Panc1 (cell line): Measurements from ENCODE around the gene E2F1.

Experiments used
- CTCF ChIP-seq: fragments of 450-650 bp; IDR thresholded peaks from 2 replicates; pipeline ENCODE4 v1.5.1; 2017; ENCODE audit warnings: mild to moderate bottlenecking
- POLR2AphosphoS5 ChIP-seq: IDR thresholded peaks from 2 replicates; pipeline ENCODE4 v1.6.1; 2012; ENCODE audit warnings: mild to moderate bottlenecking, low read depth, low read length, moderate library complexity
- REST ChIP-seq, 2 experiments: IDR thresholded peaks; 2 replicates each; pipeline ENCODE4 v1.6.1; 2011 to 2012; ENCODE audit warnings: low read depth in 2 of 2, control low read depth in 1 of 2, low read length in 1 of 2, mild to moderate bottlenecking in 1 of 2, moderate library complexity in 1 of 2; ENCODE audit not compliant: insufficient read depth in 1 of 2

GRCh38 chr20:33653900-33654596, 32.1 kb downstream of the E2F1 start:
- TF ChIP-seq CTCF (no peak), REST (IDR thresholded peaks at IDR 0.05; ENCODE audit: insufficient read depth in 1 of 2, low read depth in 2 of 2, low read length in 1 of 2) (no peak), POLR2AphosphoS5 (no peak)
